Activated CD8-positive, alpha-beta T cell treated with anti-CD3 and anti-CD28 coated beads for 36 hours (primary cell): ENCODE data around the gene SESTD1. TPM values are rescaled to one million over a fixed set of nuclear protein-coding genes. Genes with fewer than 3 reads are reported as not detected.

Source experiments
- ATAC-seq: fragments of 200-7000 bp; cut with Tn5 transposase; one replicate; pipeline ENCODE4 v1.10.0; 2021; ENCODE audit warnings: mild to moderate bottlenecking, moderate library complexity
- CTCF ChIA-PET: fragments of 350-600 bp; sonication (Branson Sonifier 250); formaldehyde crosslinking; loops from one replicate; lab custom pipeline; 2021; ENCODE audit warnings: antibody characterized with exemption; lab: Charles Lee
- POLR2A ChIA-PET: fragments of 350-600 bp; sonication (Branson Sonifier 250); formaldehyde crosslinking; loops from one replicate; lab custom pipeline; 2021; ENCODE audit warnings: antibody characterized with exemption; lab: Charles Lee
- DNase-seq: peaks from one replicate; pipeline ENCODE4 v3.0.0-alpha.2; 2020
- H3K27ac Mint-ChIP-seq: one replicate; pipeline ENCODE4 v1.8.0; 2021; ENCODE audit warnings: mild to moderate bottlenecking, mixed read lengths
- H3K27me3 Mint-ChIP-seq: one replicate; pipeline ENCODE4 v1.8.0; 2021; ENCODE audit warnings: mixed read lengths
- H3K36me3 Mint-ChIP-seq: one replicate; pipeline ENCODE4 v1.8.0; 2021; ENCODE audit warnings: low read depth, mixed read lengths
- H3K4me1 Mint-ChIP-seq: one replicate; pipeline ENCODE4 v1.8.0; 2021; ENCODE audit warnings: low read depth, mixed read lengths
- H3K4me3 Mint-ChIP-seq: one replicate; pipeline ENCODE4 v1.8.0; 2021; ENCODE audit warnings: mild to moderate bottlenecking, moderate library complexity, mixed read lengths
- H3K9me3 Mint-ChIP-seq: one replicate; pipeline ENCODE4 v1.8.0; 2021; ENCODE audit warnings: mixed read lengths
- CTCF ChIP-seq: fragments of 200-600 bp; IDR thresholded peaks from one replicate; pipeline ENCODE4 v1.8.0; 2022; ENCODE audit warnings: antibody characterized with exemption, mild to moderate bottlenecking
- intact Hi-C: fragments of 100-400 bp; cut with micrococcal nuclease; formaldehyde crosslinking; loops from one replicate; pipeline ENCODE4 v1.10.0; 2022
- total RNA-seq, 2 experiments: library from RNA; stranded (reverse); gene quantifications; one replicate each; pipeline ENCODE4 v1.2.3, GENCODE V29; 2021

The SESTD1 gene
- total RNA-seq, 2 experiments from 2014 or later, result 2.6 to 5.6 TPM

GRCh38 chr2:179125404-179125803 lies 139.2 kb downstream of the SESTD1 start:
- Mint-ChIP-seq H3K4me3 (no peak overlapping the region), H3K36me3 (no peaks in the 10 kb centered on the region), H3K27ac (no peak overlapping the region), H3K27me3 (no peaks in the 10 kb centered on the region), H3K9me3 (no peaks in the 10 kb centered on the region), H3K4me1 (peaks cover 5% of the 10 kb centered on the region)
- no peak for ATAC-seq
- DNase-seq, result no peak
- TF ChIP-seq CTCF, result no peak
- ChIA-PET CTCF (interaction anchor here (1.0 kb wide), 1 partner anchor 106 kb away, joined by 3 read pairs; no protein-coding TSS in a partner anchor), POLR2A (no interaction called here)
- intact Hi-C loops, result no loop called here

DNA sequence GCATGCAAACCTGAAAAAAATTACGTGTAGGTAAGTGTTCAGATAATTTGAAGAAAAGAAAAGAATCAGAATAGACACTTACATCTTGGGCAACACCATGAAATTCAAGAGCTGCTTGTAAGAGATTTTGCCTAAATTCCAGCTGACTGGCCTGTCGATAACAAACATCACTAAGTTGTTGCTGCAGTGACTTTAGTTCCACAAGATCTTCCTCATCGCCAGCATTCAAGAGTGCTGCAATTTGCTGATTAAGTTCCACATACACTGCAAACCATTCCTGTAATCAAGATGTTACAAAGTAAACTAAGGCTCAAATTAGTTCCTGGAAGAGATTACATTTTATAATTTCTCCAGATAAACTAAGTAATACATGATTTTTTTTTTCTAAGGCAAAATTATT lies 140.3 kb downstream of the SESTD1 start:
- no peak for TF ChIP-seq CTCF
- ChIA-PET POLR2A (no interaction called here), CTCF (no interaction called here)
- peaks cover 5% of the 10 kb centered on the region for H3K4me1 Mint-ChIP-seq
- ATAC-seq, result no peak
- no peaks in the 10 kb centered on the region for H3K36me3 Mint-ChIP-seq
- H3K27me3 Mint-ChIP-seq, result no peaks in the 10 kb centered on the region
- no peaks in the 10 kb centered on the region for H3K9me3 Mint-ChIP-seq
- H3K27ac Mint-ChIP-seq, result no peak overlapping the region
- no peak overlapping the region for H3K4me3 Mint-ChIP-seq
- intact Hi-C loops, result no loop called here
- DNase-seq, result no peak

- ChIA-PET POLR2A (no interaction called here), CTCF (interaction anchor here (0.7 kb wide), 1 partner anchor 252 kb away, joined by 3 read pairs; no protein-coding TSS in a partner anchor)
Observed at GRCh38 chr2:179123272-179123662, 141.4 kb downstream of the SESTD1 start.

GRCh38 chr2:179107737-179108136 lies 156.9 kb downstream of the SESTD1 start:
- ATAC-seq, result peak; percentile 52
- ChIA-PET CTCF (interaction anchor here (3.3 kb wide), 1 partner anchor 22 kb away, joined by 15 read pairs; no protein-coding TSS in a partner anchor), POLR2A (interaction anchor here (0.9 kb wide), 1 partner anchor 11 kb away, joined by 3 read pairs; no protein-coding TSS in a partner anchor)
- Mint-ChIP-seq H3K36me3 (no peaks in the 10 kb centered on the region), H3K9me3 (no peaks in the 10 kb centered on the region), H3K27me3 (no peaks in the 10 kb centered on the region), H3K4me1 (peaks cover 35% of the 10 kb centered on the region), H3K27ac (peak overlapping the region; percentile 82), H3K4me3 (no peak overlapping the region)
- DNase-seq, result no peak
- intact Hi-C loops, result loop anchor here (5.0 kb wide), 1 partner anchor 75 kb away; no protein-coding TSS in a partner anchor
- TF ChIP-seq CTCF, result no peak

More at GRCh38 chr2:179123272-179123662, 141.4 kb downstream of the SESTD1 start:
- no peak overlapping the region for H3K4me3 Mint-ChIP-seq
- no peak overlapping the region for H3K27ac Mint-ChIP-seq
- H3K9me3 Mint-ChIP-seq, result no peaks in the 10 kb centered on the region
- no peaks in the 10 kb centered on the region for H3K36me3 Mint-ChIP-seq
- peaks cover 5% of the 10 kb centered on the region for H3K4me1 Mint-ChIP-seq
- no peak for TF ChIP-seq CTCF
- intact Hi-C loops, result no loop called here
- no peaks in the 10 kb centered on the region for H3K27me3 Mint-ChIP-seq
- DNase-seq (no peak), ATAC-seq (no peak)

- DNase-seq (peak; percentile 42), ATAC-seq (peak; percentile 70)
- intact Hi-C loops, result loop anchor here (5.0 kb wide), 1 partner anchor 75 kb away; no protein-coding TSS in a partner anchor
- no peaks in the 10 kb centered on the region for H3K9me3 Mint-ChIP-seq
- H3K27me3 Mint-ChIP-seq, result no peaks in the 10 kb centered on the region
- H3K4me3 Mint-ChIP-seq, result peak overlapping the region; percentile 3
- H3K4me1 Mint-ChIP-seq, result peaks cover 35% of the 10 kb centered on the region
- no peaks in the 10 kb centered on the region for H3K36me3 Mint-ChIP-seq
- H3K27ac Mint-ChIP-seq, result peak overlapping the region; percentile 40
- TF ChIP-seq CTCF, result no peak
- ChIA-PET CTCF (interaction anchor here (0.8 to 3.3 kb wide), 5 partner anchors 11 to 87 kb away, joined by 3 to 15 read pairs (median 3); no protein-coding TSS in a partner anchor), POLR2A (interaction anchor here (0.9 kb wide), 1 partner anchor 10 kb away, joined by 3 read pairs; no protein-coding TSS in a partner anchor)
Observed at GRCh38 chr2:179106676-179107428, 157.8 kb downstream of the SESTD1 start.
